Measurements from ENCODE around the gene KCNMB3. TPM values are rescaled to one million over a fixed set of nuclear protein-coding genes. Genes with fewer than 3 reads are reported as not detected.
"Not testable (repeated sequence)": the region's sequence is repeated elsewhere in the genome, so short reads cannot be mapped to it uniquely, and the experiment has no call there.

Gene KCNMB3
- total RNA-seq, 4 donors from 2014 or later = 0.19 to 1.5 (median 0.87) TPM

GRCh38 chr3:179278151-179278550, 27.2 kb upstream of the KCNMB3 start:
- no peak overlapping the region for H3K4me3 ChIP-seq (ENCODE audit: low read depth, poor library complexity, severe bottlenecking)
- no peak for DNase-seq (ENCODE audit: low spot score in 2 of 2)
- TF ChIP-seq POLR2A (IDR thresholded peaks at IDR 0.05) = no peak
- no peak for TF ChIP-seq CTCF (IDR thresholded peaks at IDR 0.05)
- WGBS, 2 donors = 94 to 95% methylated on average over 1 of the region's 1 CpG
- intact Hi-C loops (cut with DNase I; ENCODE audit: low total_unique reads) = no loop called here

- no peak for DNase-seq (ENCODE audit: low spot score in 2 of 2)
- WGBS, 2 donors = 94% methylated on average over 3 of the region's 3 CpGs
- intact Hi-C loops (cut with DNase I; ENCODE audit: low total_unique reads) = no loop called here
- no peak overlapping the region for H3K4me3 ChIP-seq (ENCODE audit: low read depth, poor library complexity, severe bottlenecking)
- TF ChIP-seq CTCF (IDR thresholded peaks at IDR 0.05) = no peak
- no peak for TF ChIP-seq POLR2A (IDR thresholded peaks at IDR 0.05)
Observed at GRCh38 chr3:179276743-179277142, 25.8 kb upstream of the KCNMB3 start.

GRCh38 chr3:179276001-179276400, 25.1 kb upstream of the KCNMB3 start:
- no peak for TF ChIP-seq CTCF (IDR thresholded peaks at IDR 0.05)
- TF ChIP-seq POLR2A (IDR thresholded peaks at IDR 0.05) = no peak
- no peak for DNase-seq (ENCODE audit: low spot score in 2 of 2)
- H3K4me3 ChIP-seq (ENCODE audit: low read depth, poor library complexity, severe bottlenecking) = no peak overlapping the region
- 62 to 68% methylated on average over 3 of the region's 3 CpGs for WGBS, 2 donors
- intact Hi-C loops (cut with DNase I; ENCODE audit: low total_unique reads) = no loop called here

GRCh38 chr3:179274434-179274833, 23.5 kb upstream of the KCNMB3 start:
- DNase-seq (ENCODE audit: low spot score in 2 of 2); intact Hi-C loops (cut with DNase I; ENCODE audit: low total_unique reads); H3K4me3 ChIP-seq (ENCODE audit: low read depth, poor library complexity, severe bottlenecking): not testable (repeated sequence)
- 92 to 93% methylated on average over 2 of the region's 2 CpGs for WGBS, 2 donors

GRCh38 chr3:179272385-179272784, 21.5 kb upstream of the KCNMB3 start:
- H3K4me3 ChIP-seq (ENCODE audit: low read depth, poor library complexity, severe bottlenecking) = no peak overlapping the region
- intact Hi-C loops (cut with DNase I; ENCODE audit: low total_unique reads) = no loop called here
- TF ChIP-seq CTCF (IDR thresholded peaks at IDR 0.05) = no peak
- no peak for TF ChIP-seq POLR2A (IDR thresholded peaks at IDR 0.05)
- DNase-seq (ENCODE audit: low spot score in 2 of 2) = no peak
- 91 to 93% methylated on average over 3 of the region's 3 CpGs for WGBS, 2 donors

- 80 to 81% methylated on average over 4 of the region's 4 CpGs for WGBS, 2 donors
- H3K4me3 ChIP-seq (ENCODE audit: low read depth, poor library complexity, severe bottlenecking) = no peak overlapping the region
- no peak for DNase-seq (ENCODE audit: low spot score in 2 of 2)
- intact Hi-C loops (cut with DNase I; ENCODE audit: low total_unique reads) = no loop called here
- TF ChIP-seq CTCF (IDR thresholded peaks at IDR 0.05) = no peak
- no peak for TF ChIP-seq POLR2A (IDR thresholded peaks at IDR 0.05)
Observed at GRCh38 chr3:179269152-179269707, 18.3 kb upstream of the KCNMB3 start.
